ENCODE results near the gene GEMIN4. TPM values are rescaled to one million over a fixed set of nuclear protein-coding genes. Genes with fewer than 3 reads are reported as not detected.

The GEMIN4 gene
- total and polyA plus RNA-seq, 10 of the 15 experiments (the other 5 are each of a cell fraction or from before 2014, with no cell fraction given), result 2.4 to 55.6 (median 34.5) TPM

- no peak for DNase-seq (ENCODE audit: low read depth, low spot score)
Measured at GRCh38 chr17:725084-725483, 27.0 kb downstream of the GEMIN4 start.

GRCh38 chr17:721540-721937 lies 30.5 kb downstream of the GEMIN4 start:
- in situ Hi-C loops (cut with MboI) (no loop called here), intact Hi-C loops (cut with micrococcal nuclease; ENCODE audit: unreplicated experiment) (no loop called here)
- Histone ChIP-seq H3K4me1 (ENCODE audit: control insufficient read depth, insufficient read depth, low read length) (no peaks in the 10 kb centered on the region), H3K27me3 (replicated peaks in 1 of 2; ENCODE audit: control insufficient read depth in 2 of 2, insufficient read depth in 2 of 2, low read length in 1 of 2) (no peaks in the 10 kb centered on the region), H3K36me3 (ENCODE audit: control insufficient read depth in 2 of 2, insufficient read depth in 2 of 2, low read length in 1 of 2) (no peaks in the 10 kb centered on the region), H3K9ac (ENCODE audit: control insufficient read depth, insufficient read depth, low read length) (no peak overlapping the region), H3K4me2 (ENCODE audit: control insufficient read depth, insufficient read depth) (no peak overlapping the region), H3K9me3 (replicated peaks; ENCODE audit: control insufficient read depth, insufficient read depth, low read length) (no peaks in the 10 kb centered on the region), H4K20me1 (ENCODE audit: control insufficient read depth, insufficient read depth) (no peaks in the 10 kb centered on the region), H3K4me3 (no peak overlapping the region), H3K79me2 (ENCODE audit: control insufficient read depth, insufficient read depth, low read length) (no peaks in the 10 kb centered on the region), H2AFZ (ENCODE audit: control insufficient read depth, low read depth, low read length) (no peak overlapping the region), H3K27ac (ENCODE audit: control insufficient read depth, insufficient read depth) (no peak overlapping the region)
- ChIA-PET POLR2A (no interaction called here), CTCF (interaction anchor here (0.7 to 1.6 kb wide), 2 partner anchors 19 to 21 kb away, joined by 3 read pairs; no protein-coding TSS in a partner anchor), SMC1A (ENCODE audit: uncharacterized antibody, unreplicated experiment) (interaction anchor here (1.0 to 1.5 kb wide), 2 partner anchors 10 to 21 kb away, joined by 3 to 6 read pairs; no protein-coding TSS in a partner anchor), RAD21 (ENCODE audit: unreplicated experiment) (no interaction called here)
- TF ChIP-seq IRF3 (IDR thresholded peaks at IDR 0.05), result no peak
- no peak for TF ChIP-seq BRCA1 (IDR thresholded peaks at IDR 0.05; ENCODE audit: low read depth, low read length)
- TF ChIP-seq CEBPB (IDR thresholded peaks at IDR 0.05; ENCODE audit: borderline replicate concordance in 1 of 2, low read depth in 2 of 2, low read length in 2 of 2), result no peak
- no peak for TF ChIP-seq NR2C2 (IDR thresholded peaks at IDR 0.05; ENCODE audit: borderline replicate concordance, control insufficient read depth, insufficient read length, low read depth)
- TF ChIP-seq JUND (IDR thresholded peaks at IDR 0.05; ENCODE audit: low read depth, low read length), result no peak
- TF ChIP-seq, protein P1, sequence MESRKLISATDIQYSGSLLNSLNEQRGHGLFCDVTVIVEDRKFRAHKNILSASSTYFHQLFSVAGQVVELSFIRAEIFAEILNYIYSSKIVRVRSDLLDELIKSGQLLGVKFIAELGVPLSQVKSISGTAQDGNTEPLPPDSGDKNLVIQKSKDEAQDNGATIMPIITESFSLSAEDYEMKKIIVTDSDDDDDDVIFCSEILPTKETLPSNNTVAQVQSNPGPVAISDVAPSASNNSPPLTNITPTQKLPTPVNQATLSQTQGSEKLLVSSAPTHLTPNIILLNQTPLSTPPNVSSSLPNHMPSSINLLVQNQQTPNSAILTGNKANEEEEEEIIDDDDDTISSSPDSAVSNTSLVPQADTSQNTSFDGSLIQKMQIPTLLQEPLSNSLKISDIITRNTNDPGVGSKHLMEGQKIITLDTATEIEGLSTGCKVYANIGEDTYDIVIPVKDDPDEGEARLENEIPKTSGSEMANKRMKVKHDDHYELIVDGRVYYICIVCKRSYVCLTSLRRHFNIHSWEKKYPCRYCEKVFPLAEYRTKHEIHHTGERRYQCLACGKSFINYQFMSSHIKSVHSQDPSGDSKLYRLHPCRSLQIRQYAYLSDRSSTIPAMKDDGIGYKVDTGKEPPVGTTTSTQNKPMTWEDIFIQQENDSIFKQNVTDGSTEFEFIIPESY (IDR thresholded peaks at IDR 0.05), result no peak
- TF ChIP-seq, protein P2, sequence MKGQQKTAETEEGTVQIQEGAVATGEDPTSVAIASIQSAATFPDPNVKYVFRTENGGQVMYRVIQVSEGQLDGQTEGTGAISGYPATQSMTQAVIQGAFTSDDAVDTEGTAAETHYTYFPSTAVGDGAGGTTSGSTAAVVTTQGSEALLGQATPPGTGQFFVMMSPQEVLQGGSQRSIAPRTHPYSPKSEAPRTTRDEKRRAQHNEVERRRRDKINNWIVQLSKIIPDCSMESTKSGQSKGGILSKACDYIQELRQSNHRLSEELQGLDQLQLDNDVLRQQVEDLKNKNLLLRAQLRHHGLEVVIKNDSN (IDR thresholded peaks at IDR 0.05; ENCODE audit: borderline replicate concordance, extremely low read length, insufficient read depth, low read depth, low read length), result no peak
- WGBS (ENCODE audit: insufficient coverage, insufficient replicate concordance, low lambda C conversion rate, missing lambda C conversion rate), result 30% methylated on average over 5 of the region's 5 CpGs
- FAIRE-seq (no peak), ATAC-seq (no peak), DNase-seq (ENCODE audit: low read depth, low spot score) (no peak)
- BruUV-seq (replicated peaks), result no TSS peak

More at GRCh38 chr17:725084-725483, 27.0 kb downstream of the GEMIN4 start:
- ChIA-PET POLR2A (no interaction called here), RAD21 (ENCODE audit: unreplicated experiment) (no interaction called here), CTCF (no interaction called here), SMC1A (ENCODE audit: uncharacterized antibody, unreplicated experiment) (no interaction called here)
- H3K4me1 ChIP-seq (ENCODE audit: control insufficient read depth, insufficient read depth, low read length), result no peaks in the 10 kb centered on the region
- in situ Hi-C loops (cut with MboI) (no loop called here), intact Hi-C loops (cut with micrococcal nuclease; ENCODE audit: unreplicated experiment) (no loop called here)
- no peaks in the 10 kb centered on the region for H3K27me3 ChIP-seq (replicated peaks in 1 of 2; ENCODE audit: control insufficient read depth in 2 of 2, insufficient read depth in 2 of 2, low read length in 1 of 2)
- no peaks in the 10 kb centered on the region for H3K9me3 ChIP-seq (replicated peaks; ENCODE audit: control insufficient read depth, insufficient read depth, low read length)
- WGBS (ENCODE audit: insufficient coverage, insufficient replicate concordance, low lambda C conversion rate, missing lambda C conversion rate), result 92% methylated on average over 12 of the region's 14 CpGs
- ATAC-seq, result no peak
- H2AFZ ChIP-seq (ENCODE audit: control insufficient read depth, low read depth, low read length), result no peak overlapping the region
- no peak overlapping the region for H3K4me2 ChIP-seq (ENCODE audit: control insufficient read depth, insufficient read depth)
- no peak for FAIRE-seq
- H3K79me2 ChIP-seq (ENCODE audit: control insufficient read depth, insufficient read depth, low read length), result no peaks in the 10 kb centered on the region
- no peaks in the 10 kb centered on the region for H3K36me3 ChIP-seq (ENCODE audit: control insufficient read depth in 2 of 2, insufficient read depth in 2 of 2, low read length in 1 of 2)
- no peak overlapping the region for H3K4me3 ChIP-seq
- BruUV-seq (replicated peaks), result no TSS peak
- TF ChIP-seq BHLHE40 (IDR thresholded peaks at IDR 0.05; ENCODE audit: borderline replicate concordance in 1 of 2, low read depth in 2 of 2, low read length in 1 of 2) (no peak), IRF4 (IDR thresholded peaks at IDR 0.05; ENCODE audit: low read depth, low read length) (no peak), BACH1 (IDR thresholded peaks at IDR 0.05; ENCODE audit: borderline replicate concordance) (no peak), RB1 (IDR thresholded peaks at IDR 0.05; ENCODE audit: borderline replicate concordance) (no peak), RBBP5 (conservative IDR thresholded peaks at IDR 0.05) (no peak), EP300 (IDR thresholded peaks at IDR 0.05; ENCODE audit: borderline replicate concordance in 1 of 2, control insufficient read depth in 1 of 2, low read depth in 2 of 2, low read length in 2 of 2) (no peak)
- H3K9ac ChIP-seq (ENCODE audit: control insufficient read depth, insufficient read depth, low read length), result no peak overlapping the region
- H4K20me1 ChIP-seq (ENCODE audit: control insufficient read depth, insufficient read depth), result no peaks in the 10 kb centered on the region
- H3K27ac ChIP-seq (ENCODE audit: control insufficient read depth, insufficient read depth), result no peak overlapping the region
